HG03571 (cell line): Measurements from ENCODE around the gene LURAP1L.

ENCODE experiments used
- ATAC-seq: cut with Tn5 transposase; IDR thresholded peaks from one replicate; pipeline ENCODE4 v1.9.1; 2021; ENCODE audit not compliant: unreplicated experiment

The LURAP1L gene

GRCh38 chr9:12812710-12813109 is 37.9 kb downstream of the LURAP1L start:
- no peak for ATAC-seq

GRCh38 chr9:12813533-12813932 is 38.7 kb downstream of the LURAP1L start:
- ATAC-seq = no peak

- ATAC-seq = no peak
These were observed 39.4 kb downstream of the LURAP1L start for GRCh38 chr9:12813960-12814876.

GRCh38 chr9:12814877-12815237 is 40.0 kb downstream of the LURAP1L start:
- no peak for ATAC-seq

GRCh38 chr9:12815888-12816287 is 41.1 kb downstream of the LURAP1L start:
- ATAC-seq = no peak

GRCh38 chr9:12816656-12817101 is 41.9 kb downstream of the LURAP1L start:
- no peak for ATAC-seq

GRCh38 chr9:12817702-12818101 is 42.9 kb downstream of the LURAP1L start:
- ATAC-seq = no peak

GRCh38 chr9:12818431-12819000 is 43.7 kb downstream of the LURAP1L start:
- no peak for ATAC-seq

- no peak for ATAC-seq
These were observed 44.8 kb downstream of the LURAP1L start for GRCh38 chr9:12819436-12820185.

- ATAC-seq = no peak
These were observed 47.3 kb downstream of the LURAP1L start for GRCh38 chr9:12822111-12822510.

GRCh38 chr9:12826924-12827565 is 52.2 kb downstream of the LURAP1L start:
- ATAC-seq = no peak

GRCh38 chr9:12833701-12834100 is 58.9 kb downstream of the LURAP1L start:
- no peak for ATAC-seq

- ATAC-seq = no peak
These were observed 63.7 kb downstream of the LURAP1L start for GRCh38 chr9:12838546-12838945.

GRCh38 chr9:12843735-12844134 is 68.9 kb downstream of the LURAP1L start:
- no peak for ATAC-seq

- no peak for ATAC-seq
These were observed 71.2 kb downstream of the LURAP1L start for GRCh38 chr9:12846035-12846434.

GRCh38 chr9:12847561-12847960 is 72.7 kb downstream of the LURAP1L start:
- no peak for ATAC-seq

- no peak for ATAC-seq
These were observed 74.7 kb downstream of the LURAP1L start for GRCh38 chr9:12849486-12850003.

GRCh38 chr9:12851341-12852090 is 76.7 kb downstream of the LURAP1L start:
- ATAC-seq = no peak

- ATAC-seq = no peak
These were observed 78.2 kb downstream of the LURAP1L start for GRCh38 chr9:12853051-12853450.

GRCh38 chr9:12854221-12854620 is 79.4 kb downstream of the LURAP1L start:
- ATAC-seq = no peak
